ENCODE measurements around the gene AKIP1. TPM values are rescaled to one million over a fixed set of nuclear protein-coding genes. Genes with fewer than 3 reads are reported as not detected.
A peak's percentile ranks its signal among the peaks of the same experiment; 100 is the strongest.

AKIP1 gene
- total RNA-seq, 1 experiment from 2014 or later, result 52.7 TPM

- DNase-seq (ENCODE audit: low spot score), result peak; percentile 80
Measured at GRCh38 chr11:8959546-8960166, 48.7 kb downstream of the AKIP1 start.

- no peak for DNase-seq (ENCODE audit: low spot score)
Measured at GRCh38 chr11:8961401-8961800, 50.4 kb downstream of the AKIP1 start.

GRCh38 chr11:8962841-8963240 lies 51.9 kb downstream of the AKIP1 start:
- DNase-seq (ENCODE audit: low spot score), result no peak

- DNase-seq (ENCODE audit: low spot score), result peak; percentile 80
Measured at GRCh38 chr11:8963569-8964323, 52.8 kb downstream of the AKIP1 start.

GRCh38 chr11:8964324-8965320 lies 53.6 kb downstream of the AKIP1 start, which contains the start of gene TMEM9B:
TSS of gene TMEM9B (minus strand) at chr11:8964442. CDS start at chr11:8964313, 129 bp downstream.
- peak; percentile 86 for DNase-seq (ENCODE audit: low spot score)

- DNase-seq (ENCODE audit: low spot score), result no peak
Measured at GRCh38 chr11:8967184-8967583, 56.2 kb downstream of the AKIP1 start.

Other genes starting within 250 kb of the AKIP1 start
- gene TRIM66, start 228.5 kb upstream of the AKIP1 start, total RNA-seq (2014; rRNA removed; shearing (Covaris generic)), result 1.8 and 3.4 TPM in 2 replicates
- gene RPL27A, start 228.4 kb upstream of the AKIP1 start, total RNA-seq (2014; rRNA removed; shearing (Covaris generic)), result 1,580 and 1,699 TPM in 2 replicates
- not detected in 2 replicates for gene C11orf16, start 21.8 kb downstream of the AKIP1 start, total RNA-seq (2014; rRNA removed; shearing (Covaris generic))
- gene ASCL3, start 31.8 kb downstream of the AKIP1 start, total RNA-seq (2014; rRNA removed; shearing (Covaris generic)), result not detected in 2 replicates
- 49.6 and 53.1 TPM in 2 replicates for gene TMEM9B, start 53.3 kb downstream of the AKIP1 start, total RNA-seq (2014; rRNA removed; shearing (Covaris generic))
- gene NRIP3, start 92.8 kb downstream of the AKIP1 start, total RNA-seq (2014; rRNA removed; shearing (Covaris generic)), result 26.9 and 28.7 TPM in 2 replicates
- 0.10 TPM in 1 of 2 replicates, not detected in the other for gene SCUBE2, start 180.4 kb downstream of the AKIP1 start, total RNA-seq (2014; rRNA removed; shearing (Covaris generic))

Data from H4 (cell line).